HT1080 (cell line): ENCODE data around the gene WNK1. TPM values are rescaled to one million over a fixed set of nuclear protein-coding genes. Genes with fewer than 3 reads are reported as not detected.
"Not testable (repeated sequence)": the region's sequence is repeated elsewhere in the genome, so short reads cannot be mapped to it uniquely, and the experiment has no call there.

ENCODE experiments used
- DNase-seq: peaks from one replicate; pipeline ENCODE4 v3.0.0-alpha.2; 2015; ENCODE audit warnings: low read depth
- polyA plus RNA-seq, 2 experiments: library from polyadenylated mRNA; depleted of rRNA; stranded (reverse); fragments of >200 nt; gene quantifications; 2 replicates each; pipeline ENCODE4 v1.2.3, GENCODE V29; 2015
- total RNA-seq: library from RNA; depleted of rRNA; stranded (reverse); fragments of >200 nt; shearing (Covaris generic); gene quantifications from 2 replicates; pipeline ENCODE4 v1.2.3, GENCODE V29; 2014; rRNA removed

The WNK1 gene
- 50.6 and 53.5 TPM in 2 replicates for total RNA-seq
- polyA plus RNA-seq (2015; cell fraction: cytosol; rRNA removed), result 35.5 and 44.9 TPM in 2 replicates
- 61.4 and 61.8 TPM in 2 replicates for polyA plus RNA-seq (2015; cell fraction: nucleus; rRNA removed)

DNA sequence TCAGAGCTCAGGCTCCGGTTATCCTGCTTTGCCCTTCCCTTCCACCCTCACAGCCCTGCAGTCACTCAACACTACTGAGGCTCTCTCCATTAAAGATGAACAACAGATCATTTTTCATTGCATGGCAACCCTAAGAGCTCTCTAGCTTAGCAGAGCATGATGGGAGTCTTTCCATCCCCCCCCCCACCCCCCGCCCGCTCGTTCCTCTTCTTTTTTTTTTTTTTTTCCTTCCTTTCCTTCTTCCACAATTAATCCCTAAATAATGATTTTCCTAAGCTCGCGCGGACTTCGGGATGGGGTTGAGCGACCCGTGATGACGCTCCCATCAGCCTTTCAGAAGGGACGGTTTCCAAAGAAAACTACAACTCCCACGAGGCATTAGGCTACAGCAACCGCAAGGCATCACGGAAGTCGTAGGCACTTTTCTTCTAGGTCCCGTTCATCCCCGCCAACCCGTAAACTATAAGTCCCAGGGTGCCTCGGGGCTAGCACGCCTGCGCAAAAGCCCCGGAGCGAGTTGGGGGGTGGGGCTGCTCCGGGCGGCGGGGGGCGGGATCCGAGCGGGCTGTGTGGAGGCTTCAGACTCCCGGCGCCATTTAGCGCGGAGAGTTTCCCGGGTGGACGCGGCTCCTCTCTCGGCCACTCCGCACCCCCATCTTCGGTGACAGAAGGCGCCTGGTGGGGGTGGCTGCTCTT, at the start of gene WNK1:
WNK1 (plus strand) TSS at position 581 of the 696 bp plus-strand sequence. CDS start 987 bp downstream, outside the sequence.
- DNase-seq, result peak; percentile 98

DNA sequence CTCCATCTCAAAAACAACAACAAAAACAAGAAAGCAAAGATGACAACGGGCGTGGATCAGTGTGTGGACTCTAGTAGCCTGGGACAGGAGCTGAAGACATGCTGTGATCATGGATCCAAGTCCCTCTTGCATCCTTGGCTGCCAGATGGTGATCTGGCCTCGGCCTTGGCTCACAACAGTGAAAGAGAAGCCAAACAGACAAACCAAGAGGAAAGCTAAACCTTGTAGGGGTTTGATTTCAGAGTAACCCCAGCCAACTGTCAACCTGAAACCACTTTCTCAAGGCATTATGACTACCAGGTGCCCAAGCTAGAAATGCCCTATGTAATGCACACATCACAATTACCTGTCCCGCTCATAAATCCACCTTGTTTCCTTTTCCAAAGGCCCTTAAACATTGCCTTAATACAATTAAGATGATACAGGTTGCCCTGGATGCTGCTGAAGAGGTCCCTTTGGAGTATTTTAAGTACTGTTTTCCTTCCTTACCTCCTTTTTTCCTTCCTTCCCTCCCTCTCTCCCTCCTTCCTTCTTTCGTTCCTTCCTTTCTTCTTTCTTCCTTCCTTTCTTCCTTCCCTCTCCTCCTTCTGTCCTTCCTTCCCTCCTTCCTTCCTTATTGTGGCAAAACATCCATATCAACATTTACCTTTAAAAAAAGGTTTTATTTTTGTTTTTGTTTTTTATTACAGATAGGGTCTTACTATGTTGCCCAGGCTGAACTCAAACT, 47.7 kb upstream of the WNK1 start:
- no peak for DNase-seq

DNA sequence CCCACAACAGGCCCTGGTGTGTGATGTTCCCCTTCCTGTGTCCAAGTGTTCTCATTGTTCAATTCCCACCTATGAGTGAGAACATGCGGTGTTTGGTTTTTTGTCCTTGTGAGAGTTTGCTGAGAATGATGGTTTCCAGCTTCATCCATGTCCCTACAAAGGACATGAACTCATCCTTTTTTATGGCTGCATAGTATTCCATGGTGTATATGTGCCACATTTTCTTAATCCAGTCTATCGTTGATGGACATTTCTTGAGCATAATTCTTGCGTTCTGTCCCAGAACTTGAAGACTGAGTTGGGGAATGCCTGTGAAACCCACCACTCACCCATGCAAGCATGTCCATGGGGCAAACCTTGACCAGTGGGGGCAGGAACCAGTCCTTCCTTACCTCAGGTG, 44.3 kb upstream of the WNK1 start:
- not testable (repeated sequence) for DNase-seq

DNA sequence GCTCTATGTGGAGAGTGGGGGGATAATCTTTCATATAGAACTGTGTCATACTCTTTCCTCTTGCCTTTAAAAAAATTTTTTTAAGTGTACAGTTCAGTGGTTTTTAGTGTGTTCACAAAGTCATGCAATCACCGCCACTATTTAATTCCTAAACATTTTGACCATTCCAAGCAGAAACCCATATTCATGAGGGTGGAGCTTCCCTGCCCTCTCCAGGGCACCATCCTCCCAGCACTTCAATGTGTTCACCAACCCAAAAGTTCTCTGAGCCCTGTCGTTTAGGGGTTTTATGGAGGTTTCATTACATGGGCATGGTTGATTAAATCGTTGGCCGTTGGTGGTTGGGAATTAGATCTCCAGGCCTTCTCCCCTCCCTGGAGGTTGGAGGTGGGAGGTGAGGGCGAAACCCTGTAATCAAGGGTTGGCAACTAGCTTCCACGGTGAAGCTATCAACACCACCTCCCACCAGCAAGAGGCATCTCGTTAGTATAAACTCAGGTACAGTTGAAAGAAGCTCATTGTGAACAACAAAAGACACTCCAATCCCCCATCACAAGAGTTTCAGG, 42.8 kb upstream of the WNK1 start:
- DNase-seq, result no peak

DNA sequence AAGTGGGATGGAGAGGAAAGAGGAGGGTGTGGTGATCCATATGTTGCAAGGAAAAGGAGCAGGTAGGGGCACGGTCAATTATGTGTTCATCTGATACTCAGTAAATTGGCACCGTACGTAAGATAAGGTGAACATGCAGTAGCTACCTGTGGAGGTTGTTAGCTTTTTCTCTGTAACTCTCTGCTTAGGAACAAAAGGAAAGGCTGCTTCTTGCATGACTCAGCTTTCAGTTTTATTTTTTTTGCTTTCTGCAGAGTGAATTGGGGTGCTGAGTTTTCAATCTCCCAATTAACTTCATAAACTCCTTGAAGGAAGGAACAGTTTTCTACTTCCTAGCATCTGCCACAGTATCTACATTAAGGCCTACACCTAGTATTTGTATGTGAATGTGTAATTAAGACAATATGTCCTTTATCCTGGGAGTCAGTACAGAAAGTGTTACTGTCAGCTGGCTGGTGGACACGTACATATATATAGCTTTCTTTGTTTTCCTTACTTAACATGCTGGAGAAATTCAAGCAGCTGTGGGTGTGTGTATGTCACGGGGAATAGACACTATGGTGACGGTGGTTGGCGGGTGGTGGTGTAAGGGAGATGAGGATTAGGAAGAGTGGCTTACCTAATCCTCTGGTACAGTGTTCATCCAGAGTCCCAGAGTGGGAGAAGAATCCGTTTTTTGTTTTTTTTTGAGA, 40.1 kb upstream of the WNK1 start:
- peak; percentile 21 for DNase-seq

DNA sequence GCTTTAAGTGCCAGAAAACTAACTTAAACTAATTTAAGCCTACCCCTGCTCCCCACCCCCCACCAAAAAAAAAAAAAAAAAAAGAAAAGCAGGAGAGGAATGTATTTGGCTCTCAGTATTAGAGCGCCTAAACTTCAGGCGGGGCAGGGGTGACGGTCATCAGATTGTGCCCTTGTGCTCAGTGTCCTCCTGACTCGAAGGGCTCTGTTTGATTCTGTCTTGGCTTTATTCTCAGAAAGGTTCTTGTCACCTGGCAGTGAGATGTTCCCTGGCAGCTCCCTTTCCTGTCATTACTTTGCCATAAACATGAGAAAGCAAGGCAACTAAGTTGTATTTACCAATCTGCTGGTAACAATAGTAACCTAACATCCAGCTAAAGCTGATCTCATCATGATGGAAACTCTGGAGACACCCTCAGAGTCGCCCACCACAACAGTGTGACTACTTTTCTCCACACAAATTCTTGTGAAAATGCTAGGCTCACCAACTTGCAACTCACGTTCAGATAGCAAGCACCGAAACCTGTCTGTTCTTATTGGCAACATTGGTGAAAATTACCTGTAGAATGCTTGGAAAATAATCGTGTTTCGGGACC, 39.0 kb upstream of the WNK1 start:
- DNase-seq, result no peak

DNA sequence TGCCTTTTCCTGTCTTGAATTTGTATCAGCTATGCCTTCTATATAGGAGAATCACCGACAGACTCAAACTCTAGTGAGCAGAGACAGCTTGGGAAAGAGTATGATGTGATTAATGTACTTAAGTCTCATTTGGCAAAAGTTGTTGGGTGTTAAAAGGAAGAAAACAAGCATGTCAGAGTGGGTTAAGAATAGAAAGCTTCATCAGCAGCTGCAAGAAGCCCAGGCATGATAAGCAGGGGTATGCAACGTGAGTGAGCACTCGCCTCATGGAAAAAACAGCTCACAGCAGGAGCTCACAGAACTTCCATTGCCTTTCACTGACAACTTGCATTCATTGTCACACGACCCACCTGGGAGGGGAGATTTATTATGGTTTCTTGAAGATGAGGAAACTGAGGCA, 35.9 kb upstream of the WNK1 start:
- no peak for DNase-seq

DNA sequence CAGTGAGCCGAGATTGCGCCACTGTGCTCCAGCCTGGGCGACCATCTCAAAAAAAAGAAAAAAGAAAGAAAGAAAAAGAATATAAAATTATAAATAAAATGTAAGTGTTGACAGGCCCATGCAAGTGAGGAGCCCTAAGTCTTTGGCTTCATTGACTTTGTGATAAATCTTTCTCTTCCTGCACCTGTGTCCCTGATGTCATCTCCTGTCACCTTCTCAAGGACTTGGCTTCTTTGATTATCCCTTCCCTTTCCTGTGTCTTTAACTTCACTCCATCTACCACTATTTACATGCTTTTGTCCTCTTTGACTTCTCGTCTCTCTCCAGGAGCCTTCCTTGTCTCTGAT, 33.6 kb upstream of the WNK1 start:
- no peak for DNase-seq

DNA sequence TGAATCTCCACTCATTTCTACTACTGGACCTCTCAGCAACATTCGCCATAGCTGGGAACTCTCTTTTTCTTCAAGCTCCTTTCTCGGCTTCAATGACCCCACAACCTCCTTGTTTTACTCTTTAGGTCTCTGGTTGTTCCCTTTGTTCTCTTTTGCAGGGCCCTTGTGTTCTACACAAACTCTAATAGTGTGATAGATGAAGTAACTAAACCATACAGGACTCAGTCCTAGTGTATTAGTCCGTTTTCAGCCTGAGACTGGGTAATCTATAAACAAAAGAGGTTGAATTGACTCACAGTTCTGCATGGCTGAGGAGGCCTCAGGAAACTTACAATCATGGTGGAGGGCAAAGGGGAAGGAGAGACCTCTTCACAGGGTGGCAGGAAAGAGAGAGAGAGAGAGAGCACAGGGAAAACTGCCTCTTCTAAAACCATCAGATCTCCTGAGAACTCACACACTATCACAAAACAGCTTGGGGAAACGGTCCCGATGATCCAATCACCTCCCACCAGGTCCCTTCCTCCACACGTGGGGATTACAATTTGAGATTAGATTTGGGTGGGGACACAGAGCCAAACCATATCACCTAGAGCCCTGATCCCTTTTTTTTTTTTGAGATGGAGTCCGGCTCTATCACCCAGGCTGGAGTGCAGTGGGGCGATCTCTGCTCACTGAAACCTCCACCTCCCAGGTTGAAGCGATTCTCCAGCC, 32.0 kb upstream of the WNK1 start:
- no peak for DNase-seq

DNA sequence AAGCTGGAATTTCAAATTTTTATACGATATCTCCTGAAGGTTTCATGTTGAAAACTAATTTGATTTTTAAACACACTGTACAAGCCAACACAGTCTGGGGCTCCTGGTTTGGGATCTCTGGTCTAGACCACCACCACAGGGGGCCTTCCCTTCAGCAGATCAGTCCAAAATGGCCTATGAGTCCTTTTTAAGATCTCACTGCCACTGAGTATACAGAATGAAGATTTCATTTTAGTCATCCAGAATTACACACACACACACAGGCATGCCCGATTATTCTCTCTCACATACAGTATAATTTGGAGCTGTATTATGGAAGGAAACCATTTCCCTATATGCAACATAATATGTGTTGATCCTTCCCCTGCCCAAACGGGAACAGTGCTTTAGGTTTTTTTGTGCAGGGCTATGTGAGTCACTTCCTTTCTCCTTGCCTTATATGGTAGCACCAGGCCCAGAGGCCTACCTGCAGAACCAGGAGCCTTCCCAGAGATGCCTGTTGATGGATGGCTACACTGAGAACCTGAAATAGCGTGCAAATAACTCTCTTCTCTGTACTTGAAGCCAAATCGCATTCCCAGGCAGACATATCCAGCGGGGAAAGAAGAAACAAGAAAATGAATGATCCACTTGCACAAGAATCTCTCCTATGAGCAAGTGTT, 28.1 kb upstream of the WNK1 start:
- peak; percentile 48 for DNase-seq

DNA sequence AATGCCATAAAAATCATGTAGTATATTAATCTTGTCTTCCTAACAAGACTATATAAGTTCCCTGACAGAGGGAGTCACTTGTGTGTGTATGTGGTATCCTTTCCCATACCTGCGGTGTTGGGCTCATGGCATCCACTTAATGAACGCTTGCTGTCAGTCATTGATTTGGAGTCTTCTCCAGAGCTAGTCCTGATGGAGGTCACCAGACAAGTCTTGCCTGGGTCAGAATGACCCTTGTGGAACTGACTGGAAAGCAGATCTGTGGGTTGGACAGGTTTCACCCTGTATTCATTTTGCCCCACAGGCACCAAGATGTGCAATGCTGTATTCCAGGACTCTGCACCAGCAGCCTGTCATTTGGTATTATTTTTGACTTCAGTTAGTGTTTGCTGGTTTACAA, 27.3 kb upstream of the WNK1 start:
- DNase-seq, result no peak

DNA sequence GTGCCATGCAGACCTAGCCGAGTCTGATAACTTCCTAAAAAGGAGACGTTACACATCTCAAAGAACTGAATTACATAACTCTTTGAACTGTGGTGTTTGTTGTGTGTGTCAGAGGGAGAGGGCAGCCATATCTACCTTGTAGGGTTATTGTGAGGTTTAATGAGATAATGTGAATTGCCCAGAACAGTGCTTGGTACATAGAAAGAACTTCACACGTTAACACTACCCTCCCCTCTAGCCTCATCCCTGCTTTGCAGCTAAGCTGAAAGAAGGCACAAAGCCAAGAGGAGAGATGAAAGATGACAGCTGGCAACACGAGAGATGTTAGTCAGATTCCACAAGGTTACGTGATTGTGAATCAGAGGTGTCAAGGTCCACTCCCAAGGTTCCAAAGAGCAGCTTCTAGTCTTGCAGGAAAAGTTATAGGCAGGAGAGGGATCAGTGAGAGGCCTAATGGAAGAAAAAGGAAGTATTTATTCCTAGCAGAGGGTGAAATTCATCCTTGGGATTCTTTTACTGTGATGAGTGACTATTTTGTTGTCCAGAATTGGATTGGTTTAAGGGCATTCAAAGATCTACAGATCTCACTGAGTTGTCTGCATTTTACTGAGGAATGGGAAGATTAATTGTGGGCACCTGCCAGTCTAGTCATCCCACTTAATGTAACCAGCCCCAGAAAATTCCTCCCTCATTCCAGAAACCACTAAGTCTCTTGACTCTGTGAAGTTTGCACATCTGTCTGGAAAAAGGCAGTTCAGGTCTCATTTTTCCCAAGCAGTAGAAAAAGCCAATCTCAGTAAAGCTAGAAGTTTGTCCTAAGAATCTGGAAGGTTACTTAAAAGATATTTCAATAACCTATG, 25.9 kb upstream of the WNK1 start:
- peak; percentile 80 for DNase-seq

DNA sequence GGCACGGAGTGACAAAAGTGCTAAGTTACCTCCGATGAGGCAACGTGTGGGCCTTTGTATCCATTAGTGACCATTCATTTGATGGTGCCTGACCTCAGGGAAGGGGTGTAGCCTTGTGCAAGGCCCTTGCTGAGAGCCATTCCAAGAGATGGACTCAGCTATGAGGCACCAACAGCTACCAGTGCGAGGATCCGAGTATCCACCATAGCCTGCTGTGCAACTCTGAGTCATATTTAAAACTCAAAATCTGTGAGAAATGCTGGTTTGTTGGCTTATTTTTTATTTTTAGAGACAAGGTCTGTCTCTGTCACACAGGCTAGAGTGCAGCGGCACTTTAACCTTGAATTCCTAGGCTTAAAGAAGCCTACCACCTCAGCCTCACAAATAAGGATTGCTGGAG, 25.1 kb upstream of the WNK1 start:
- DNase-seq, result peak; percentile 49

DNA sequence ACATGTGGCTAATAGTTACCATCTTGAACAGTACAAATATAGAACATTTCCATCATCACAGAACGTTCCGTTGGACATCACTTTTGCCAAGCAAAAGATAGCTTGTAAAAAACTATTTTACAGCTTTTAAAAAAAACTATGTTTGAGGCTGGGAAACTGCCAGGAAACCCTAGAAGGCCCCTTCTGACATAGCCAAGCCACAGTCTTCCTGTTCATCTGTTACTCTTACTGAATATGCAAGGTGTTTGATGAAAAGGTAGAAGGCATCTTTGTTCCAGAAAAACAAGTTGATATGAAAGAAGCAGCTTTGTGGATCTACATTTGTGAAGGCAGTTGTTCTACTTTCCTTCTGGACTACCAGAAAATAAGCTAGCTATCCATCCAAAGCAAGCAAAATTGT, 23.6 kb upstream of the WNK1 start:
- no peak for DNase-seq

DNA sequence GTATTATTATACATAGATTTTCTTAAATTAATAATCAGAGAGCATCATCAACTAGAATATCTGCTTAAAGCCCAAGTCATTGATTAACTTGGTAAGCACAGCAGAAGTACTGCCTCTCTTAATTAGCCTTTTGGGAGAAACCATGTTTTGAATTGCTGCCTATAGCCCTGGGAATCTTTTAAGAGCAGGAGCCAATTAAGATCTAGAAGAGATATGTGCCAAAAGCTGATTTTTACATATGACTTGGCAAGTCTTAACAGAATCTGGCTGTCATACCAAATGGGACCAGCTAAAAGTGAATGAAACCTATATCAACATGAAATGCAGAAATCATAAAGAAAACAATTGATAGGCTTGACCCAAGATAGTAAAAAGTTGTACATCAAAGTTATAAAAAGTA, 23.2 kb upstream of the WNK1 start:
- no peak for DNase-seq

DNA sequence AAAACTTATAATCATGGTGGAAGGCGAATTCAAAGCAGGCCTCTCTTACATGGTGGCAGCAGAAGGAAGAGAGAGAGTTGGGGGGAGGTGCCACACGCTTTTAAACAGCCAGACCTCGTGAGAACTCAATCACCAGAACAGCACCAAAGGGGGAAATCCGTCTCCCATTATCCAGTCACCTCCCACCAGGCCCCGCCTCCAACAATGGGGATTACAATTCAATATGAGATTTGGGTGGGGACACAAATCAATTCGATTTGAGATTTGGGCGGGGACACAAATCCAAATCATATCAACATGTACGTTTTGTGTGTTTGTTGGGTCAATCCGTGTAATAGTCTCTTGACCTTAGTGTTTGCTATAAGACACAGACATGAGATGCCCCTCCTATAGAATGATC, 21.8 kb upstream of the WNK1 start:
- DNase-seq, result no peak

DNA sequence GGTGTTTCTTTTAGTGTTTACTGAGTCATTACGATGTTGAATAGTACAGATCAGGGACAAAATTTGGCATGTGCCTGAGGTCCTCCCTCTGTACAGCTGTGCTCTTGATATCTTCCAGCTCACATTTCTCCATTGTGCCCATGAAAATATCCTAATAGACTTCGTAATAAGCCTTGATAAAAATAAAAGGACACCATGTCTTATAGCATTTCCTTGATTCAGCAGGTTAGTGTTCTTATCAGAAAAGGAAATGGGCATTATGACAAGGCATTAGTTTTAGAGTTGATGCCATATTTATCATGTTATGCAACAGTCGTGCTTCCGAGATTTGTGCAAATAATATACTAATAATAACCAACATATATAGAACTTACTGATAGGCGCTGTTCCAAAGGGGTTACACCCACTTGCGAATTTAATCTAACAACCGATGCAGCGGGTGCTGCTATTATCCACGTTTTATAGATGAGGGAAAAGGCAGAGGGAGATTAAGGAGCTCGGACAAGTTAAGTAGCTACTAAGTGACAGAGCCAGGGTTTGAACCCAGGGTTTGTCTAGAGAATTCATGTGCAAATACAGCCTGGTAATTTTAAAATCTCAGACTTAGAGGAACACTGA, 15.1 kb upstream of the WNK1 start:
- DNase-seq, result no peak

DNA sequence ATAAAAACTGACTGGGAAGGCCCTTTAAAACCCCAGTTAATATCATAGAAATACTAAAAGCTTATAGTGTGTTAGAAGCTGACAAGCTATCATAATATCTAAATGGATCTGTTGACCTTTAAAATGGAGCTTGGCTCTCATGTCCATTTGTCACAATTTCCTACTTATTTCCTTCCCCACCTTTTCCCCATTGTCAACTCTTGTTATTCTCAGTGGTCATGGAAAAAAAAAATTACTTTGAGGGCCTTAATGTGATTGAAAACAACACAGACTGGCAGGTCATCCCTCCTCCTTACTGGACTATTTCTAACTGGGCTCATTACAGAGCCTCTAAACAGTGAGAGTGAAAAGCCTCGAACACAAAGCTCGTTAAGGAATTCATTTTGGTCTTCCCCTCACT, 13.7 kb upstream of the WNK1 start:
- no peak for DNase-seq

DNA sequence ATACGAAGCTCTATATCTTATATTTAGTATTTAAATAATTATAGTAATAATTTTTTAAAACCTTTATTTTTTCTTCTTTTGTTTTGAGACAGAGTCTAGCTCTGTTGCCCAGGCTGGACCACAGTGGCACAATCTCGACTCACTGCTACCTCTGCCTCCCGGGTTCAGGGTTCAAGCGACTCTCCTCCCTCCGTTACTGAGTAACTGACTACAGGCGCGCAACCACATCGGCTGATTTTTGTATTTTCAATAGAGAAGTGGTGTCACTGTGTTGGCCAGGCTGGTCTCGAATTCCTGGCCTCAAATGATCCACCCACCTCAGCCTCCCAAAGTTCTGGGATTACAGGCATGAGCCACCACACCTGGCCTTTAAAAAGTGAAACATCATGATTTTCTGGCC, 13.0 kb upstream of the WNK1 start:
- no peak for DNase-seq
